AG04449 (cell line): ENCODE measurements around the gene VEGFA.

Experiments used
- CTCF ChIA-PET: fragments of 350-600 bp; formaldehyde crosslinking; extraction: SDS; loops from one replicate; lab custom pipeline; 2021; ENCODE audit warnings: antibody characterized with exemption; lab: Yijun Ruan, JAX
- POLR2A ChIA-PET: fragments of 400-600, 350-600 bp; formaldehyde crosslinking; extraction: SDS; loops from one replicate; lab custom pipeline; 2020; ENCODE audit warnings: antibody characterized with exemption, inconsistent platforms; lab: Yijun Ruan, JAX
- DNase-seq: peaks from one replicate; pipeline ENCODE4 v3.0.0-alpha.2; 2010; ENCODE audit warnings: low read depth, low spot score
- H3K4me3 ChIP-seq: 2 replicates; pipeline ENCODE4 v1.5.1; 2011; ENCODE audit warnings: low read depth, mild to moderate bottlenecking, control low read depth, low read length
- CTCF ChIP-seq: IDR thresholded peaks from one replicate; pipeline ENCODE4 v1.5.1; 2011; ENCODE audit warnings: mild to moderate bottlenecking, moderate library complexity, low read length, control low read depth, inconsistent platforms; ENCODE audit not compliant: insufficient read depth; ENCODE audit errors: missing control alignments

The VEGFA gene

GRCh38 chr6:43820486-43820885 is 50.5 kb downstream of the VEGFA start:
- ChIA-PET CTCF (interaction anchor here (1.6 to 5.2 kb wide), 2 partner anchors 7 to 16 kb away, joined by 4 to 19 read pairs; no protein-coding TSS in a partner anchor), POLR2A (no interaction called here)
- TF ChIP-seq CTCF: no peak
- DNase-seq: no peak
- H3K4me3 ChIP-seq: no peak overlapping the region

- no peak for DNase-seq
- no peak overlapping the region for H3K4me3 ChIP-seq
- ChIA-PET CTCF (no interaction called here), POLR2A (no interaction called here)
- TF ChIP-seq CTCF: no peak
These were observed 51.3 kb downstream of the VEGFA start for GRCh38 chr6:43821101-43821886.

- no peak for TF ChIP-seq CTCF
- H3K4me3 ChIP-seq: no peak overlapping the region
- ChIA-PET POLR2A (no interaction called here), CTCF (no interaction called here)
- no peak for DNase-seq
These were observed 53.4 kb downstream of the VEGFA start for GRCh38 chr6:43823390-43823789.

GRCh38 chr6:43823879-43824702 is 54.1 kb downstream of the VEGFA start:
- POLR2A ChIA-PET: no interaction called here
- no peak for TF ChIP-seq CTCF
- CTCF ChIA-PET: interaction anchor here (0.6 to 1.5 kb wide), 4 partner anchors 9 to 22 kb away, joined by 3 to 6 read pairs (median 3); no protein-coding TSS in a partner anchor
- no peak overlapping the region for H3K4me3 ChIP-seq
- DNase-seq: no peak

- CTCF ChIA-PET: interaction anchor here (0.7 to 1.5 kb wide), 3 partner anchors 8 to 23 kb away, joined by 3 to 6 read pairs (median 3); no protein-coding TSS in a partner anchor
- POLR2A ChIA-PET: no interaction called here
- H3K4me3 ChIP-seq: no peak overlapping the region
- no peak for TF ChIP-seq CTCF
- no peak for DNase-seq
These were observed 54.7 kb downstream of the VEGFA start for GRCh38 chr6:43824703-43825064.
